Memory B cell (primary cell): ENCODE measurements around the gene XCR1.

Experiments used
- ATAC-seq: fragments of 150-1000 bp; cut with Tn5 transposase; 2 replicates; pipeline ENCODE4 v1.10.0; 2021; ENCODE audit warnings: low read depth, mild to moderate bottlenecking, moderate library complexity
- DNase-seq, 2 donors: peaks; one replicate each; pipeline ENCODE4 v3.0.0; 2022; ENCODE audit warnings: low spot score in 2 of 2
- H3K27ac Mint-ChIP-seq: one replicate; pipeline ENCODE4 v1.8.0; 2022; ENCODE audit warnings: mild to moderate bottlenecking, moderate library complexity, mixed read lengths
- H3K27me3 Mint-ChIP-seq: one replicate; pipeline ENCODE4 v1.8.0; 2022; ENCODE audit warnings: mixed read lengths
- H3K36me3 Mint-ChIP-seq: one replicate; pipeline ENCODE4 v1.8.0; 2022; ENCODE audit warnings: mild to moderate bottlenecking, mixed read lengths
- H3K4me1 Mint-ChIP-seq: one replicate; pipeline ENCODE4 v1.8.0; 2022; ENCODE audit warnings: mixed read lengths
- H3K4me3 Mint-ChIP-seq: one replicate; pipeline ENCODE4 v1.8.0; 2022; ENCODE audit warnings: mild to moderate bottlenecking, moderate library complexity, mixed read lengths
- H3K9me3 Mint-ChIP-seq: one replicate; pipeline ENCODE4 v1.8.0; 2022; ENCODE audit warnings: mixed read lengths

The XCR1 gene

GRCh38 chr3:46027736-46028397 is 584 bp upstream of the XCR1 start:
- Mint-ChIP-seq H3K4me3 (no peak overlapping the region), H3K4me1 (peaks cover 4% of the 10 kb centered on the region), H3K36me3 (peaks cover 9% of the 10 kb centered on the region), H3K27me3 (no peaks in the 10 kb centered on the region), H3K9me3 (peaks cover 11% of the 10 kb centered on the region), H3K27ac (no peak overlapping the region)
- DNase-seq, result no peak
- ATAC-seq, result no peak

- no peak for ATAC-seq
- H3K4me3 Mint-ChIP-seq, result no peak overlapping the region
Observed at GRCh38 chr3:46025139-46025538, 2.1 kb downstream of the XCR1 start.

GRCh38 chr3:46024131-46024530 is 3.2 kb downstream of the XCR1 start:
- Mint-ChIP-seq H3K4me1 (no peaks in the 10 kb centered on the region), H3K4me3 (no peak overlapping the region), H3K9me3 (peaks cover 8% of the 10 kb centered on the region), H3K27me3 (peaks cover 3% of the 10 kb centered on the region), H3K27ac (no peak overlapping the region), H3K36me3 (peaks cover 8% of the 10 kb centered on the region)
- ATAC-seq, result no peak
- no peak for DNase-seq

More at GRCh38 chr3:46025139-46025538, 2.1 kb downstream of the XCR1 start:
- H3K36me3 Mint-ChIP-seq, result peaks cover 8% of the 10 kb centered on the region
- H3K27ac Mint-ChIP-seq, result no peak overlapping the region
- peaks cover 4% of the 10 kb centered on the region for H3K4me1 Mint-ChIP-seq
- DNase-seq, result no peak
- H3K27me3 Mint-ChIP-seq, result no peaks in the 10 kb centered on the region
- H3K9me3 Mint-ChIP-seq, result peaks cover 11% of the 10 kb centered on the region

- H3K27me3 Mint-ChIP-seq, result peaks cover 3% of the 10 kb centered on the region
- no peak for ATAC-seq
- no peaks in the 10 kb centered on the region for H3K4me1 Mint-ChIP-seq
Observed at GRCh38 chr3:46022909-46023785, 4.1 kb downstream of the XCR1 start.

GRCh38 chr3:46021516-46021915 is 5.8 kb downstream of the XCR1 start:
- H3K36me3 Mint-ChIP-seq, result no peaks in the 10 kb centered on the region

More at GRCh38 chr3:46022909-46023785, 4.1 kb downstream of the XCR1 start:
- peaks cover 7% of the 10 kb centered on the region for H3K9me3 Mint-ChIP-seq
- peaks cover 6% of the 10 kb centered on the region for H3K36me3 Mint-ChIP-seq
- no peak for DNase-seq
- H3K4me3 Mint-ChIP-seq, result no peak overlapping the region
- H3K27ac Mint-ChIP-seq, result no peak overlapping the region

GRCh38 chr3:46020766-46021510 is 6.3 kb downstream of the XCR1 start:
- no peak overlapping the region for H3K4me3 Mint-ChIP-seq
- no peak overlapping the region for H3K27ac Mint-ChIP-seq
- H3K9me3 Mint-ChIP-seq, result no peaks in the 10 kb centered on the region
- H3K36me3 Mint-ChIP-seq, result no peaks in the 10 kb centered on the region
- no peak for ATAC-seq
- H3K27me3 Mint-ChIP-seq, result peaks cover 3% of the 10 kb centered on the region
- DNase-seq, result no peak
- H3K4me1 Mint-ChIP-seq, result no peaks in the 10 kb centered on the region

More at GRCh38 chr3:46021516-46021915, 5.8 kb downstream of the XCR1 start:
- DNase-seq (no peak), ATAC-seq (no peak)
- peaks cover 3% of the 10 kb centered on the region for H3K27me3 Mint-ChIP-seq
- no peak overlapping the region for H3K4me3 Mint-ChIP-seq
- H3K27ac Mint-ChIP-seq, result no peak overlapping the region
- H3K4me1 Mint-ChIP-seq, result no peaks in the 10 kb centered on the region
- H3K9me3 Mint-ChIP-seq, result no peaks in the 10 kb centered on the region

- DNase-seq, result no peak
Observed at GRCh38 chr3:46019707-46020106, 7.6 kb downstream of the XCR1 start.

GRCh38 chr3:46017720-46018119 is 9.6 kb downstream of the XCR1 start:
- Mint-ChIP-seq H3K4me3 (no peak overlapping the region), H3K9me3 (no peaks in the 10 kb centered on the region), H3K4me1 (no peaks in the 10 kb centered on the region), H3K36me3 (no peaks in the 10 kb centered on the region), H3K27me3 (peaks cover 3% of the 10 kb centered on the region), H3K27ac (no peak overlapping the region)
- ATAC-seq (no peak), DNase-seq (no peak)

More at GRCh38 chr3:46019707-46020106, 7.6 kb downstream of the XCR1 start:
- no peak for ATAC-seq
- H3K36me3 Mint-ChIP-seq, result no peaks in the 10 kb centered on the region
- H3K4me1 Mint-ChIP-seq, result no peaks in the 10 kb centered on the region
- no peak overlapping the region for H3K27ac Mint-ChIP-seq
- no peak overlapping the region for H3K4me3 Mint-ChIP-seq
- peaks cover 3% of the 10 kb centered on the region for H3K27me3 Mint-ChIP-seq
- H3K9me3 Mint-ChIP-seq, result no peaks in the 10 kb centered on the region

GRCh38 chr3:46013316-46014094 is 13.8 kb downstream of the XCR1 start:
- no peaks in the 10 kb centered on the region for H3K4me1 Mint-ChIP-seq
- no peak for ATAC-seq
- no peak for DNase-seq
- H3K36me3 Mint-ChIP-seq, result no peaks in the 10 kb centered on the region
- H3K27me3 Mint-ChIP-seq, result no peaks in the 10 kb centered on the region
- H3K4me3 Mint-ChIP-seq, result no peak overlapping the region
- no peak overlapping the region for H3K27ac Mint-ChIP-seq
- H3K9me3 Mint-ChIP-seq, result no peaks in the 10 kb centered on the region

GRCh38 chr3:46012246-46012645 is 15.0 kb downstream of the XCR1 start:
- ATAC-seq (no peak), DNase-seq (no peak)
- Mint-ChIP-seq H3K4me3 (no peak overlapping the region), H3K27ac (no peak overlapping the region), H3K36me3 (no peaks in the 10 kb centered on the region), H3K9me3 (no peaks in the 10 kb centered on the region), H3K27me3 (no peaks in the 10 kb centered on the region), H3K4me1 (no peaks in the 10 kb centered on the region)

GRCh38 chr3:46010519-46011113 is 16.7 kb downstream of the XCR1 start:
- Mint-ChIP-seq H3K27me3 (no peaks in the 10 kb centered on the region), H3K4me1 (no peaks in the 10 kb centered on the region), H3K36me3 (no peaks in the 10 kb centered on the region), H3K27ac (no peak overlapping the region), H3K9me3 (no peaks in the 10 kb centered on the region), H3K4me3 (no peak overlapping the region)
- no peak for ATAC-seq
- no peak for DNase-seq

GRCh38 chr3:46008058-46008457 is 19.2 kb downstream of the XCR1 start:
- Mint-ChIP-seq H3K9me3 (no peaks in the 10 kb centered on the region), H3K36me3 (no peaks in the 10 kb centered on the region), H3K4me1 (no peaks in the 10 kb centered on the region), H3K4me3 (no peak overlapping the region), H3K27ac (no peak overlapping the region), H3K27me3 (no peaks in the 10 kb centered on the region)
- no peak for ATAC-seq
- no peak for DNase-seq

- Mint-ChIP-seq H3K27ac (no peak overlapping the region), H3K36me3 (no peaks in the 10 kb centered on the region), H3K9me3 (no peaks in the 10 kb centered on the region), H3K4me3 (no peak overlapping the region), H3K4me1 (no peaks in the 10 kb centered on the region), H3K27me3 (no peaks in the 10 kb centered on the region)
- ATAC-seq (no peak), DNase-seq (no peak)
Observed at GRCh38 chr3:46007280-46007679, 20.0 kb downstream of the XCR1 start.
